Esophagus squamous epithelium (tissue), 4 donors: Measurements from ENCODE around the gene TAOK2.

Experiments
- POLR2A ChIP-seq, 4 donors: fragments of 450-650 bp; IDR thresholded peaks; one replicate each; pipeline ENCODE4 v1.6.1; 2017; ENCODE audit warnings: antibody characterized with exemption in 4 of 4, mild to moderate bottlenecking in 4 of 4, moderate library complexity in 3 of 4
- TF ChIP-seq, protein P1 (sequence below), 6 experiments: fragments of 450-650 bp in 4 of 6; fragments of 200-600 bp in 2 of 6; sonication (generic) in 2 of 6; IDR thresholded peaks; one replicate each; pipeline ENCODE4 v1.5.1; 2016 to 2019; ENCODE audit warnings: antibody characterized with exemption in 6 of 6, mild to moderate bottlenecking in 4 of 6, moderate library complexity in 4 of 6

DNA sequence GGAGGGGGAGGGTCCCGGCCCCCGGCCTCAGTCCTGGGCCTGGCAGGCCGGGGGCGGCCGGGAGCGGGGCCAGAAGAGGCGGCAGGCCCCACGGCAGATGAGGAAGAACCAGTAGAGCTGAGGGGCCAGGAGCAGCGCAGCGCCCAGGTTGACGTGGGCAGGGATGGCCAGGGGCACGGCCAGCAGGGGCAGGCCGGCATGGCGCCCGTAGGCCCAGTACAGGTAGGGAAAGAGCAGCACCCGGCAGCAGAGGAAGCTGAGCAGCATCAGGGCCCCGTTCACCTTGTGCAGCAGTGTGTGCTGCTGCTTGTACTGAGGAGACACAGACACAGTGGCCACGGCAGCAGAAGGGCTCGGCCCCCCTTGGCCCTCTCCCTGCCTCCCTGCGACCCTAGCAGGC lies 51.5 kb downstream of the TAOK2 start:
- no peak for TF ChIP-seq POLR2A (IDR thresholded peaks at IDR 0.05)
- TF ChIP-seq, protein P1, sequence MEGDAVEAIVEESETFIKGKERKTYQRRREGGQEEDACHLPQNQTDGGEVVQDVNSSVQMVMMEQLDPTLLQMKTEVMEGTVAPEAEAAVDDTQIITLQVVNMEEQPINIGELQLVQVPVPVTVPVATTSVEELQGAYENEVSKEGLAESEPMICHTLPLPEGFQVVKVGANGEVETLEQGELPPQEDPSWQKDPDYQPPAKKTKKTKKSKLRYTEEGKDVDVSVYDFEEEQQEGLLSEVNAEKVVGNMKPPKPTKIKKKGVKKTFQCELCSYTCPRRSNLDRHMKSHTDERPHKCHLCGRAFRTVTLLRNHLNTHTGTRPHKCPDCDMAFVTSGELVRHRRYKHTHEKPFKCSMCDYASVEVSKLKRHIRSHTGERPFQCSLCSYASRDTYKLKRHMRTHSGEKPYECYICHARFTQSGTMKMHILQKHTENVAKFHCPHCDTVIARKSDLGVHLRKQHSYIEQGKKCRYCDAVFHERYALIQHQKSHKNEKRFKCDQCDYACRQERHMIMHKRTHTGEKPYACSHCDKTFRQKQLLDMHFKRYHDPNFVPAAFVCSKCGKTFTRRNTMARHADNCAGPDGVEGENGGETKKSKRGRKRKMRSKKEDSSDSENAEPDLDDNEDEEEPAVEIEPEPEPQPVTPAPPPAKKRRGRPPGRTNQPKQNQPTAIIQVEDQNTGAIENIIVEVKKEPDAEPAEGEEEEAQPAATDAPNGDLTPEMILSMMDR (IDR thresholded peaks at IDR 0.05) = no peak
